Breast epithelium (tissue), 3 donors: Measurements from ENCODE around the gene KLKB1.

Source experiments
- POLR2A ChIP-seq: fragments of 450-650 bp; IDR thresholded peaks from one replicate; pipeline ENCODE4 v1.6.1; 2016; ENCODE audit warnings: antibody characterized with exemption, mild to moderate bottlenecking, moderate library complexity
- POLR2AphosphoS5 ChIP-seq, 3 donors: sonication (generic); formaldehyde crosslinking; IDR thresholded peaks; one replicate each; pipeline ENCODE4 v1.6.1; 2017; ENCODE audit warnings: antibody characterized with exemption in 3 of 3
- TF ChIP-seq, protein P1 (sequence below), 3 donors: fragments of 450-650 bp; IDR thresholded peaks; one replicate each; pipeline ENCODE4 v1.5.1; 2016 to 2017; ENCODE audit warnings: antibody characterized with exemption in 3 of 3, mild to moderate bottlenecking in 3 of 3, moderate library complexity in 3 of 3

DNA sequence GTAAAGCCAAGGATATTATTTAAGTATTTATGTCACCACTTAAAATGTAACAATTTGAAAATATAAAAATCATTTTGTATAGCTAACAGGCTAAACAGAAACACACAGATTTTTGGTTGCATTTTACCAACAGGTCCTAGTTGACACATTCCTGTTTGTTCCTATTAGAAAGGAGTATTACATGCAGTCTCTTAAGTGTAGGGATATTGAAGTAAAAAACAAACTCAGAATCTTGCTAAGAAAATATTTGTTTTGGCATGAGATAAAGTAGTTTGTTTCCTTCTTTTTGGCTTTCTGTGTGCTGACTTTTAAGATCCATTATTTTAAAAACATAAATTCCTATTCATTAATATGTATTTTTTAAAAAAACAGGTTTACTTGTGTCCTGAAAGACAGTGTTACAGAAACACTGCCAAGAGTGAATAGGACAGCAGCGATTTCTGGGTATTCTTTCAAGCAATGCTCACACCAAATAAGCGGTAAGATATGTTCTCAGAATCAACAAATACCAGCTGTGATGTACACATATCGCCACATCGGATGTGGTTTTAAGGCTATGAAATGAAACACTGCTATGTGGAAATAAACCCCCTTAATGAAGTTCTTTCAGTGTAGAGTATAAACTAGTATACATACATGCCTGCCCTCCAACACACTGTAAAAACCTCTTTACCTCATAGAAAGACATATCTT is 45.5 kb downstream of the KLKB1 start:
- TF ChIP-seq, protein P1, sequence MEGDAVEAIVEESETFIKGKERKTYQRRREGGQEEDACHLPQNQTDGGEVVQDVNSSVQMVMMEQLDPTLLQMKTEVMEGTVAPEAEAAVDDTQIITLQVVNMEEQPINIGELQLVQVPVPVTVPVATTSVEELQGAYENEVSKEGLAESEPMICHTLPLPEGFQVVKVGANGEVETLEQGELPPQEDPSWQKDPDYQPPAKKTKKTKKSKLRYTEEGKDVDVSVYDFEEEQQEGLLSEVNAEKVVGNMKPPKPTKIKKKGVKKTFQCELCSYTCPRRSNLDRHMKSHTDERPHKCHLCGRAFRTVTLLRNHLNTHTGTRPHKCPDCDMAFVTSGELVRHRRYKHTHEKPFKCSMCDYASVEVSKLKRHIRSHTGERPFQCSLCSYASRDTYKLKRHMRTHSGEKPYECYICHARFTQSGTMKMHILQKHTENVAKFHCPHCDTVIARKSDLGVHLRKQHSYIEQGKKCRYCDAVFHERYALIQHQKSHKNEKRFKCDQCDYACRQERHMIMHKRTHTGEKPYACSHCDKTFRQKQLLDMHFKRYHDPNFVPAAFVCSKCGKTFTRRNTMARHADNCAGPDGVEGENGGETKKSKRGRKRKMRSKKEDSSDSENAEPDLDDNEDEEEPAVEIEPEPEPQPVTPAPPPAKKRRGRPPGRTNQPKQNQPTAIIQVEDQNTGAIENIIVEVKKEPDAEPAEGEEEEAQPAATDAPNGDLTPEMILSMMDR (IDR thresholded peaks at IDR 0.05): no peak
- TF ChIP-seq POLR2A (no peak), POLR2AphosphoS5 (IDR thresholded peaks at IDR 0.05) (no peak)
